Mammary epithelial cell (primary cell): ENCODE results near the gene LHPP.

ENCODE experiments used
- EZH2 ChIP-seq: IDR thresholded peaks from 2 replicates; pipeline ENCODE4 v1.6.1; 2012; ENCODE audit warnings: low read length, inconsistent platforms, borderline replicate concordance
- TF ChIP-seq, protein P1 (sequence below), 2 donors: IDR thresholded peaks in 1 of 2; conservative IDR thresholded peaks in 1 of 2; 2 replicates each; pipeline ENCODE4 v1.5.1; 2011 to 2012; ENCODE audit warnings: inconsistent platforms in 2 of 2, low read length in 2 of 2, mild to moderate bottlenecking in 2 of 2, control low read depth in 1 of 2, low read depth in 1 of 2; ENCODE audit not compliant: insufficient read depth in 1 of 2; ENCODE audit errors: extremely low read depth in 1 of 2

DNA sequence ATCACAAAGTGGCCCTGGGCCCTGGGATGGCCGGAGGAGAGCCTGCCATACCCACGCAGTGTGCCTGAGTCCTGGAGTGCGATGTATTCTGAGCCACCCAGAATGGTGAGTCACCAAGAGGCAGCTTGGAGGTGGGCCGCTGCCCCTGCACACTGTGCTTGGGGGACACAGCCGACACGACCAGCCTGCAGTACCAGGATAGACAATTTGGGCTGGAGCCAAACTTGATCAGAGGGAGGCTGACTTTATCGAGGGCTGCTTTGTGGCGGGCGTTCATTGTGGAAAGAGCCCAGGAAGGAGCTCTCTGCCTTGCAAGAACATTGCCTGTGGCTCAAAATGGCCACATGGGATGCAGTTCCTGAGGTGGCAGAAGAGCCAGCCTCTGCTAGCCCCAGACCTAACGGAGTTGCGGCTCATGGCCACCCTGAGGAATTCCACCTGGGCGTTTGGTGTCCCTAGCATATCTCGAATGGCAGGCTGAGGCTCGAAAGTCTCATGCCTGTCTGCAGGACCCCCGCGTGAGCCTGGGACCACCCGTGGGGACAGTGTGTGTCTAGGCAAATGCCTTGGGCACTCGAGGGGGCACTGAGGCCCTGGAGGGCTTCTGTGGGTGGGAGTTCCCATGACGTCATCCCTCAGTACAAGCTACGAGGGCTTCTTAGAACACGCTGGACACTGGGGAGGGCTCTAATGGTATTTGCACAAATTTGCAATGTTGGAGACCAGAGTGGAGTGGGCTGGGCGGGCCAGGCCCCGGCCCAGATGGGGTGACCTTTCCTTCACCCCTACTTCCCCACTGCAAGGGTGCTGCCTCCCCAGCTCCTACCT, 79.7 kb downstream of the LHPP start:
- TF ChIP-seq, protein P1, sequence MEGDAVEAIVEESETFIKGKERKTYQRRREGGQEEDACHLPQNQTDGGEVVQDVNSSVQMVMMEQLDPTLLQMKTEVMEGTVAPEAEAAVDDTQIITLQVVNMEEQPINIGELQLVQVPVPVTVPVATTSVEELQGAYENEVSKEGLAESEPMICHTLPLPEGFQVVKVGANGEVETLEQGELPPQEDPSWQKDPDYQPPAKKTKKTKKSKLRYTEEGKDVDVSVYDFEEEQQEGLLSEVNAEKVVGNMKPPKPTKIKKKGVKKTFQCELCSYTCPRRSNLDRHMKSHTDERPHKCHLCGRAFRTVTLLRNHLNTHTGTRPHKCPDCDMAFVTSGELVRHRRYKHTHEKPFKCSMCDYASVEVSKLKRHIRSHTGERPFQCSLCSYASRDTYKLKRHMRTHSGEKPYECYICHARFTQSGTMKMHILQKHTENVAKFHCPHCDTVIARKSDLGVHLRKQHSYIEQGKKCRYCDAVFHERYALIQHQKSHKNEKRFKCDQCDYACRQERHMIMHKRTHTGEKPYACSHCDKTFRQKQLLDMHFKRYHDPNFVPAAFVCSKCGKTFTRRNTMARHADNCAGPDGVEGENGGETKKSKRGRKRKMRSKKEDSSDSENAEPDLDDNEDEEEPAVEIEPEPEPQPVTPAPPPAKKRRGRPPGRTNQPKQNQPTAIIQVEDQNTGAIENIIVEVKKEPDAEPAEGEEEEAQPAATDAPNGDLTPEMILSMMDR (conservative IDR thresholded peaks at IDR 0.05 in 1 of 2, IDR thresholded peaks at IDR 0.05 in 1 of 2; ENCODE audit: extremely low read depth in 1 of 2, insufficient read depth in 1 of 2, low read depth in 1 of 2, low read length in 2 of 2) = no peak
- no peak for TF ChIP-seq EZH2
